GM23338 (cell line): ENCODE results near the gene CRADD. TPM values are rescaled to one million over a fixed set of nuclear protein-coding genes. Genes with fewer than 3 reads are reported as not detected.

Source experiments
- ATAC-seq: fragments of 200-7000 bp; cut with Tn5 transposase; 3 replicates; pipeline ENCODE4 v1.9.1; 2020
- DNase-seq: peaks from one replicate; pipeline ENCODE4 v3.0.0-alpha.2; 2015; ENCODE audit warnings: low spot score
- H2AFZ ChIP-seq: fragments of 200-600 bp; sonication (generic); 2 replicates; pipeline ENCODE4 v1.8.0; 2016; ENCODE audit warnings: antibody characterized with exemption, mild to moderate bottlenecking, moderate library complexity
- H3F3A ChIP-seq: fragments of 200-600 bp; sonication (generic); replicated peaks from 2 replicates; pipeline ENCODE4 v1.8.0; 2017; ENCODE audit warnings: antibody characterized with exemption, mixed run types, low read depth
- H3K27ac ChIP-seq: fragments of 200-600 bp; sonication (generic); 2 replicates; pipeline ENCODE4 v1.6.1; 2016; ENCODE audit warnings: low read depth
- H3K27me3 ChIP-seq: fragments of 200-600 bp; sonication (generic); 2 replicates; pipeline ENCODE4 v1.8.0; 2016; ENCODE audit warnings: mild to moderate bottlenecking, mixed run types, moderate library complexity; ENCODE audit not compliant: insufficient read depth
- H3K36me3 ChIP-seq: fragments of 200-600 bp; sonication (generic); 2 replicates; pipeline ENCODE4 v1.8.0; 2016; ENCODE audit warnings: mild to moderate bottlenecking; ENCODE audit not compliant: insufficient read depth
- H3K4me1 ChIP-seq: fragments of 200-600 bp; sonication (generic); 2 replicates; pipeline ENCODE4 v1.8.0; 2016; ENCODE audit warnings: mild to moderate bottlenecking, moderate library complexity; ENCODE audit not compliant: insufficient read depth
- H3K4me2 ChIP-seq: fragments of 200-600 bp; sonication (generic); 2 replicates; pipeline ENCODE4 v1.7.1; 2017; ENCODE audit warnings: mixed run types
- H3K4me3 ChIP-seq: fragments of 200-600 bp; sonication (generic); 2 replicates; pipeline ENCODE4 v1.6.1; 2016; ENCODE audit warnings: mixed run types
- H3K79me2 ChIP-seq: fragments of 200-600 bp; sonication (generic); replicated peaks from 2 replicates; pipeline ENCODE4 v1.8.0; 2017; ENCODE audit warnings: mild to moderate bottlenecking; ENCODE audit not compliant: insufficient read depth
- H3K9me2 ChIP-seq: fragments of 200-600 bp; sonication (generic); 2 replicates; pipeline ENCODE4 v1.8.0; 2017; ENCODE audit not compliant: insufficient read depth
- H4K20me1 ChIP-seq: fragments of 200-600 bp; sonication (generic); replicated peaks from 2 replicates; pipeline ENCODE4 v1.8.0; 2017; ENCODE audit warnings: mild to moderate bottlenecking; ENCODE audit not compliant: insufficient read depth
- H3K27ac Mint-ChIP-seq: 2 replicates; pipeline ENCODE4 v1.8.0; 2020; ENCODE audit warnings: inconsistent platforms, mild to moderate bottlenecking, moderate library complexity, mixed read lengths
- H3K27me3 Mint-ChIP-seq: 3 replicates; pipeline ENCODE4 v1.8.0; 2022; ENCODE audit warnings: low read depth, mild to moderate bottlenecking, moderate library complexity, mixed read lengths, inconsistent platforms; ENCODE audit not compliant: insufficient read depth, poor library complexity
- H3K36me3 Mint-ChIP-seq: 3 replicates; pipeline ENCODE4 v1.8.0; 2021; ENCODE audit warnings: low read depth, mild to moderate bottlenecking, inconsistent platforms, moderate library complexity, mixed read lengths
- H3K4me1 Mint-ChIP-seq: 3 replicates; pipeline ENCODE4 v1.8.0; 2020; ENCODE audit warnings: mild to moderate bottlenecking, inconsistent platforms, mixed read lengths
- H3K4me3 Mint-ChIP-seq: 3 replicates; pipeline ENCODE4 v1.8.0; 2021; ENCODE audit warnings: moderate library complexity, mild to moderate bottlenecking, inconsistent platforms, mixed read lengths
- H3K9me3 Mint-ChIP-seq: 3 replicates; pipeline ENCODE4 v1.8.0; 2020; ENCODE audit warnings: moderate library complexity, mild to moderate bottlenecking, inconsistent platforms, mixed read lengths
- CREB1 ChIP-seq: fragments of 250-450 bp; sonication (Bioruptor Pico); IDR thresholded peaks from 2 replicates; pipeline ENCODE4 v1.5.0; 2020; ENCODE audit warnings: low read depth, mild to moderate bottlenecking, moderate library complexity
- EZH2phosphoT487 ChIP-seq: fragments of 200-600 bp; sonication (generic); IDR thresholded peaks from one replicate; pipeline ENCODE4 v1.8.1; 2018; ENCODE audit warnings: antibody characterized with exemption; ENCODE audit not compliant: unreplicated experiment
- JUNB ChIP-seq: IDR thresholded peaks from one replicate; pipeline ENCODE4 v1.6.1; 2016; ENCODE audit warnings: antibody characterized with exemption; ENCODE audit not compliant: unreplicated experiment
- NANOG ChIP-seq: IDR thresholded peaks from 2 replicates; pipeline ENCODE4 v1.6.1; 2016; ENCODE audit warnings: antibody characterized with exemption, borderline replicate concordance
- POLR2AphosphoS5 ChIP-seq: IDR thresholded peaks from 2 replicates; pipeline ENCODE4 v1.6.1; 2016; ENCODE audit warnings: antibody characterized with exemption, low read depth
- STAT1 ChIP-seq: IDR thresholded peaks from one replicate; pipeline ENCODE4 v1.6.1; 2016; ENCODE audit warnings: antibody characterized with exemption; ENCODE audit not compliant: unreplicated experiment
- polyA plus RNA-seq: library from polyadenylated mRNA; unstranded; fragments of >200 nt; fragmentation: Nextera tagmentation; extraction: Ambion mirVana; gene quantifications from 2 replicates; pipeline ENCODE4 v1.2.1, GENCODE V29; 2016
- total RNA-seq: library from RNA; depleted of rRNA; stranded (reverse); fragments of >200 nt; shearing (Covaris generic); gene quantifications from 2 replicates; pipeline ENCODE4 v1.2.3, GENCODE V29; 2014
- TF ChIP-seq, protein P1 (sequence below), 2 experiments: fragments of 200-600 bp in 1 of 2; sonication (generic) in 1 of 2; conservative IDR thresholded peaks; 2 replicates each; pipeline versions ENCODE4 v1.5.1 to v1.6.1; 2016 to 2017; ENCODE audit warnings: antibody characterized with exemption in 2 of 2, low read depth in 2 of 2, mild to moderate bottlenecking in 2 of 2, moderate library complexity in 1 of 2
- TF ChIP-seq, protein P2 (sequence below): IDR thresholded peaks from one replicate; pipeline ENCODE4 v1.6.1; 2018; ENCODE audit warnings: antibody characterized with exemption; ENCODE audit not compliant: unreplicated experiment

CRADD gene
- total and polyA plus RNA-seq, 2 experiments from 2014 or later, result 6.3 to 27.9 TPM

GRCh38 chr12:93737457-93738198, 60.5 kb downstream of the CRADD start:
- H3K36me3 Mint-ChIP-seq, result no peaks in the 10 kb centered on the region; the same call in 2 of the 3 replicates
- no peak for ATAC-seq
- 0 out of 2 replicates have a peak overlapping the region, but pooled peaks have one; percentile 2 for H2AFZ ChIP-seq

GRCh38 chr12:93738199-93739058, 61.3 kb downstream of the CRADD start:
- Histone ChIP-seq H3K27me3 (no peaks in the 10 kb centered on the region), H3K4me2 (no peak overlapping the region), H2AFZ (0 out of 2 replicates have a peak overlapping the region, but pooled peaks have one; percentile 2), H3K36me3 (no peaks in the 10 kb centered on the region), H3K27ac (no peak overlapping the region), H3K4me1 (peaks cover 42% of the 10 kb centered on the region), H3K79me2 (no peaks in the 10 kb centered on the region), H3K4me3 (no peak overlapping the region), H3K9me2 (no peaks in the 10 kb centered on the region), H4K20me1 (no peaks in the 10 kb centered on the region), H3F3A (no peaks in the 10 kb centered on the region)
- Mint-ChIP-seq H3K4me3 (no peak overlapping the region), H3K9me3 (no peaks in the 10 kb centered on the region), H3K27me3 (peaks cover 5% of the 10 kb centered on the region), H3K4me1 (peaks cover 49% of the 10 kb centered on the region), H3K36me3 (no peaks in the 10 kb centered on the region; the same call in 2 of the 3 replicates), H3K27ac (no peak overlapping the region)
- ATAC-seq (no peak), DNase-seq (no peak)
- TF ChIP-seq POLR2AphosphoS5, result no peak
- TF ChIP-seq, protein P1, sequence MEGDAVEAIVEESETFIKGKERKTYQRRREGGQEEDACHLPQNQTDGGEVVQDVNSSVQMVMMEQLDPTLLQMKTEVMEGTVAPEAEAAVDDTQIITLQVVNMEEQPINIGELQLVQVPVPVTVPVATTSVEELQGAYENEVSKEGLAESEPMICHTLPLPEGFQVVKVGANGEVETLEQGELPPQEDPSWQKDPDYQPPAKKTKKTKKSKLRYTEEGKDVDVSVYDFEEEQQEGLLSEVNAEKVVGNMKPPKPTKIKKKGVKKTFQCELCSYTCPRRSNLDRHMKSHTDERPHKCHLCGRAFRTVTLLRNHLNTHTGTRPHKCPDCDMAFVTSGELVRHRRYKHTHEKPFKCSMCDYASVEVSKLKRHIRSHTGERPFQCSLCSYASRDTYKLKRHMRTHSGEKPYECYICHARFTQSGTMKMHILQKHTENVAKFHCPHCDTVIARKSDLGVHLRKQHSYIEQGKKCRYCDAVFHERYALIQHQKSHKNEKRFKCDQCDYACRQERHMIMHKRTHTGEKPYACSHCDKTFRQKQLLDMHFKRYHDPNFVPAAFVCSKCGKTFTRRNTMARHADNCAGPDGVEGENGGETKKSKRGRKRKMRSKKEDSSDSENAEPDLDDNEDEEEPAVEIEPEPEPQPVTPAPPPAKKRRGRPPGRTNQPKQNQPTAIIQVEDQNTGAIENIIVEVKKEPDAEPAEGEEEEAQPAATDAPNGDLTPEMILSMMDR (conservative IDR thresholded peaks at IDR 0.05; ENCODE audit: low read depth in 2 of 2), result no peak
- no peak for TF ChIP-seq CREB1
- no peak for TF ChIP-seq STAT1
- TF ChIP-seq NANOG, result no peak

More at GRCh38 chr12:93737457-93738198, 60.5 kb downstream of the CRADD start:
- Histone ChIP-seq H3K4me3 (no peak overlapping the region), H3K79me2 (no peaks in the 10 kb centered on the region), H3K36me3 (no peaks in the 10 kb centered on the region), H3K4me1 (peaks cover 35% of the 10 kb centered on the region), H3K27me3 (no peaks in the 10 kb centered on the region), H3F3A (no peaks in the 10 kb centered on the region), H3K4me2 (no peak overlapping the region), H3K9me2 (no peaks in the 10 kb centered on the region), H4K20me1 (no peaks in the 10 kb centered on the region), H3K27ac (no peak overlapping the region)
- no peak for TF ChIP-seq POLR2AphosphoS5
- no peak for TF ChIP-seq CREB1
- TF ChIP-seq, protein P2, sequence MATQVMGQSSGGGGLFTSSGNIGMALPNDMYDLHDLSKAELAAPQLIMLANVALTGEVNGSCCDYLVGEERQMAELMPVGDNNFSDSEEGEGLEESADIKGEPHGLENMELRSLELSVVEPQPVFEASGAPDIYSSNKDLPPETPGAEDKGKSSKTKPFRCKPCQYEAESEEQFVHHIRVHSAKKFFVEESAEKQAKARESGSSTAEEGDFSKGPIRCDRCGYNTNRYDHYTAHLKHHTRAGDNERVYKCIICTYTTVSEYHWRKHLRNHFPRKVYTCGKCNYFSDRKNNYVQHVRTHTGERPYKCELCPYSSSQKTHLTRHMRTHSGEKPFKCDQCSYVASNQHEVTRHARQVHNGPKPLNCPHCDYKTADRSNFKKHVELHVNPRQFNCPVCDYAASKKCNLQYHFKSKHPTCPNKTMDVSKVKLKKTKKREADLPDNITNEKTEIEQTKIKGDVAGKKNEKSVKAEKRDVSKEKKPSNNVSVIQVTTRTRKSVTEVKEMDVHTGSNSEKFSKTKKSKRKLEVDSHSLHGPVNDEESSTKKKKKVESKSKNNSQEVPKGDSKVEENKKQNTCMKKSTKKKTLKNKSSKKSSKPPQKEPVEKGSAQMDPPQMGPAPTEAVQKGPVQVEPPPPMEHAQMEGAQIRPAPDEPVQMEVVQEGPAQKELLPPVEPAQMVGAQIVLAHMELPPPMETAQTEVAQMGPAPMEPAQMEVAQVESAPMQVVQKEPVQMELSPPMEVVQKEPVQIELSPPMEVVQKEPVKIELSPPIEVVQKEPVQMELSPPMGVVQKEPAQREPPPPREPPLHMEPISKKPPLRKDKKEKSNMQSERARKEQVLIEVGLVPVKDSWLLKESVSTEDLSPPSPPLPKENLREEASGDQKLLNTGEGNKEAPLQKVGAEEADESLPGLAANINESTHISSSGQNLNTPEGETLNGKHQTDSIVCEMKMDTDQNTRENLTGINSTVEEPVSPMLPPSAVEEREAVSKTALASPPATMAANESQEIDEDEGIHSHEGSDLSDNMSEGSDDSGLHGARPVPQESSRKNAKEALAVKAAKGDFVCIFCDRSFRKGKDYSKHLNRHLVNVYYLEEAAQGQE, result no peak
- no peak for TF ChIP-seq EZH2phosphoT487
- TF ChIP-seq JUNB, result no peak
- Mint-ChIP-seq H3K4me3 (no peak overlapping the region), H3K9me3 (no peaks in the 10 kb centered on the region), H3K4me1 (peaks cover 43% of the 10 kb centered on the region), H3K27me3 (peaks cover 4% of the 10 kb centered on the region), H3K27ac (no peak overlapping the region)
- no peak for DNase-seq
